HG03108 (cell line): Measurements from ENCODE around the gene LST1.
A peak's percentile ranks its signal among the peaks of the same experiment; 100 is the strongest.
"Not testable (repeated sequence)": the region's sequence is repeated elsewhere in the genome, so short reads cannot be mapped to it uniquely, and the experiment has no call there.

Experiments used
- ATAC-seq: cut with Tn5 transposase; IDR thresholded peaks from one replicate; pipeline ENCODE4 v1.9.1; 2021; ENCODE audit warnings: moderate library complexity; ENCODE audit not compliant: unreplicated experiment

The LST1 gene

GRCh38 chr6:31586008-31586407 lies at the start of gene LST1:
LST1 (plus strand) TSS chr6:31586277; CDS start chr6:31587300, 1,023 bp downstream.
- no peak for ATAC-seq

GRCh38 chr6:31538805-31539400 lies 47.2 kb upstream of the LST1 start:
- ATAC-seq: no peak

GRCh38 chr6:31540640-31541039 lies 45.4 kb upstream of the LST1 start:
- no peak for ATAC-seq

- ATAC-seq: no peak
These were observed 44.9 kb upstream of the LST1 start for GRCh38 chr6:31541059-31541657.

- ATAC-seq: peak; percentile 41
These were observed 44.2 kb upstream of the LST1 start, which contains the start of gene DDX39B for GRCh38 chr6:31541658-31542521. DDX39B (minus strand) TSS chr6:31542003; CDS start chr6:31540532, 1,471 bp downstream.

- no peak for ATAC-seq
These were observed 42.4 kb upstream of the LST1 start for GRCh38 chr6:31543639-31544038.

- ATAC-seq: no peak
These were observed 41.4 kb upstream of the LST1 start for GRCh38 chr6:31544676-31545075.

- ATAC-seq: no peak
These were observed 40.8 kb upstream of the LST1 start for GRCh38 chr6:31545291-31545690.

GRCh38 chr6:31546339-31546957 lies 39.6 kb upstream of the LST1 start, which contains the start of gene ATP6V1G2:
ATP6V1G2 (minus strand) TSS chr6:31546608; CDS start chr6:31546559, 49 bp downstream.
- ATAC-seq: peak; percentile 40

GRCh38 chr6:31546958-31547726 lies 38.9 kb upstream of the LST1 start, which contains the start of gene NFKBIL1:
NFKBIL1 (plus strand) TSS chr6:31547608; CDS start chr6:31547695, 87 bp downstream.
- peak; percentile 54 for ATAC-seq

GRCh38 chr6:31547727-31548543 lies 38.1 kb upstream of the LST1 start:
- ATAC-seq: no peak

GRCh38 chr6:31548544-31548873 lies 37.6 kb upstream of the LST1 start:
- ATAC-seq: no peak

- not testable (repeated sequence) for ATAC-seq
These were observed 34.7 kb upstream of the LST1 start for GRCh38 chr6:31551371-31551770.

GRCh38 chr6:31556307-31556706 lies 29.8 kb upstream of the LST1 start:
- no peak for ATAC-seq

- ATAC-seq: no peak
These were observed 28.4 kb upstream of the LST1 start for GRCh38 chr6:31557443-31558317.

- ATAC-seq: no peak
These were observed 27.8 kb upstream of the LST1 start for GRCh38 chr6:31558318-31558625.

GRCh38 chr6:31558631-31559500 lies 27.2 kb upstream of the LST1 start:
- ATAC-seq: no peak

- ATAC-seq: no peak
These were observed 26.5 kb upstream of the LST1 start for GRCh38 chr6:31559606-31559957.
